SK-N-DZ (cell line): ENCODE results near the gene ARHGEF40.

Experiments used
- DNase-seq: peaks from one replicate; pipeline ENCODE4 v3.0.0-alpha.2; 2015; ENCODE audit warnings: low spot score

Gene ARHGEF40

DNA sequence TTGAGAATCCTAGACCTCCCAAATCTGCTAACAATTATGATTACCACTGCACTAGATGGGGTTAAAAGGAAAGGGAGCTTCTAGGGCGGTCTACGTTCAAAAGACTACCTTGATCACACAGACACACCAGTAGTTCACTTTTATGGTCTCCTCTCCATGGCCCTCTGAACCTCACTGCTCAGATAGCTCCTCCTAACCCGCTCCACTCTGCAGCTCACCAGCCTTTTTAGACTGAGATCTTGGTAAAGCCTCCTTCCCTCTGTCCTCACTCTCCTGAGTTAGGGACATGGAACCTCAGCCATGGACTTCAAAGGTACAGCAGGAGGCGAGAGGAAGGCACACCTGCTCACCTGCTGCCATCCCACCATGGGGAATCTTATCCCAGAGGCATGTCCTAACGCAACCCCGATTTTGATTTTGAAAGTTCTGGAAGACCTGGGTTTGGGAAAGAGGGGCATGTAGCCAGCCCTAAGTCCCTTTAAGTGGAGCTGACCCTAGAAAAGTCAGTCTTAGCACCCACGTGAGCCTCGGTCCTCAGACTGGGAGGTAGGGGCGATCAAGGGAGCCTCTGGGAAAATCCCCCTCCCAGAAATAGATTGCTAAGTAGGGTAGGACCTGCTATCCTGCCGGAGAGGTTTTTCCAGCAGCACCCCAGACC lies 27.0 kb downstream of the ARHGEF40 start:
- no peak for DNase-seq

DNA sequence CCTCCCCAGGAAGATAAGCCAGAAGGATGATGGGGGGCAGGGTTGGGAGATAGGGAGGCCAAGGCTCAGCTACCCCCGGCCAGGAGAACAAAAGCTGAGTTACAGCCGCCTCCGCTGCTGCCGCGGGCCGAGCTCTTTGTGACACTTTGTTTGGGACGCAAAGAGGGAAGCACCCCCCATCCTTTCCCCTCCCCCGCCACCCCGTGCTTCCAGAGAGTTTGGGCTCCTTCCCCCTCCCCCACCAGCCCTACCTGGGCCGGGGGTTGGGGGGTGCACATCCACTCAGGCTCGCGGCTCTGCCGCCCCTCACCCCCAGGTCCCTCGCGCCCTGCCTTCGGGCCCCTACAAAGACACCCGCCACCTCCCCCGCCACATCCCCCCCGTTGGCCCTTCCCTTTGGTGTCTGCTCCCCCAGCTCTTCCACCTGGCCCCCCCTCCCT lies 27.6 kb downstream of the ARHGEF40 start:
- DNase-seq = no peak

DNA sequence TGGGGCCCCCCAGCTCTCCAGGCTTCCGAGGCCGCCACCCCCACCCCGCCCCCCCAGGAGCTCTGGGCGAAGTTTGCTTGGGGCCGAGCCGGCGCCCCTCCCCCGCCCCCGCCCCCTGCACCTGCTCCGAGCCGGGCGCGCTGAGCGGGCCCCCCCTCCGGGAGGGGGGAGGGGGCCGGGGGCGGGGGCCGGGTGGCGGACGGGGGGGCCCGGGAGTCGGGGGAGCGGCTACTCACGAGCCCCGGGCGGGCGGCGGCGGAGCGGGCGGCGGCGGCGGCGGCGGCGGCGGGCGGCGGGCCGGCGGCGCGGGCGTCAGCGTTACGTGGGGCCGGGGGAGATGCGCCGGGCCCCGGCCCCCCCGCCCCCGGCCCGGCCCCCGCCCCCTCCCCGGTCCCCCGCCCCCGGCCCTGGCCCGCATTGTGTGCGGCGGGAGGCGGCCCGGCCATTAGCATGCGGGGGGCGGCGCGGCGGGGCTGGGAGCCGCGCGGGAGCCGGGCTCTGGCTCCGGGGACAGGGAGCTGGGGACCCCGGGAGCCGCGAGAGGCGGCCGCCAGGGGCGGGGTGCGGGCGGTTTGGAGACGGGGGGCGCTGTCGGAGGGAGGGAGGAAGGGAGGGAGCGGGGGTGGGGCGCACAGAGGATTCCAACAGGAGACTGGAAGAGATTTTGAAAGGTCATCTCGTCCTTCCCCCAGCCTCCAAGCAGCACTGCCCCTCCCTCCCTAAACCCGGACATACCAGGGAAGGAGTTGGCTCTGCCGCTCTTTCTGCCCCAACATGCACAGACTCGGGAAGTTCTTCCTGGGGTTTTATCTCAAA lies 28.2 kb downstream of the ARHGEF40 start, which contains the start of gene ZNF219:
ZNF219 (minus strand) TSS at position 580 of the 816 bp plus-strand sequence. CDS start 5,064 bp downstream, outside the sequence.
- DNase-seq = peak; percentile 59

DNA sequence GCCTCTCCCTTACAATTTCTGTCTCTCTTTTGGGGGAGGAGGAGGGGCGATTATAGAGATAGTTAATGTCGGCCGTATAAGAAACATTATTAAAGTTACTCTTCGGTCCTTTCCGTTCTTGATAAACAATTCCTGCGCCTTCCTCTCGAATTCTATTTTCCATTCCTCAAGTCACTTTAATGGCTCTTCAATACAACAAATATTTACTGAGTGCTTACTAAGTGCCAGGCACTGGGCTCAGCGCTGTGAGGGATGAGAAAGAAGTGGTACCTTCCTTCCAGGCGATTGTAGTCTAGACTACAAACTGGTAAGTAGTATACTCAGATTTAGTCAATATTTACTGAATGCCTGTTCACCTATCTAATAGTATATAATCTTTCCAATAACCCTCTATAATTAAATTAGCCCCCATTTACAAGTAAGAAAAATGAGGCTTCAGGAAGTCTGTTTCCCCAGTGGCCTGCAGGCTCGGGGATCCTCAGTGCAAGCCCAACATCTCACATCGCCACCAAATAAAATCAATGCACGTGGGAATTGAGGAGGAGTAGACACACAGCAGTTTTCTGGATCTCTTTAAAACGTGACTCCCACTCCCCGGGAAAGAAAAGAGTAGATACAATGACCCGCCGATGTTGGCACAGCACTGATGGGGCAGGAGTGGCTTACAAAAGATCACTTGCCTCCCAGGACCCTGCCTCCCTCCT lies 28.9 kb downstream of the ARHGEF40 start:
- DNase-seq = no peak

DNA sequence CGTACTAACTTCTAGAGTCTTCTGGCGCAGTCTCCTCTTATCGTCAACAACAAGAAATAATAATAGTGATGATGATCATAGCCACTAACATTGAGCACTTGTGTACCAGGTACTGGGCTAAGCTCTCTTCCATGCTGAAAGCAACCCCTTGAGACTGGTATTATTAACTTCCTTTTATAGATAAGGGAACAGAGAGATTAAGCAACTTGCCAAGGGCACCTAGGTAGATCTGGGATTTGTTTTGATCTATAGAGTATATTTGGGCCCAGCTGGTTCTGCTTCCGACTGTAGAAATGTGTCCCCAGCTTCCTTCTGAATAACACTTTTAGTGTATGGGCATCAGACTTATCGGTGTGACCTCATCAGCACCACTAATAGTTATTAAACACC lies 29.5 kb downstream of the ARHGEF40 start:
- no peak for DNase-seq

DNA sequence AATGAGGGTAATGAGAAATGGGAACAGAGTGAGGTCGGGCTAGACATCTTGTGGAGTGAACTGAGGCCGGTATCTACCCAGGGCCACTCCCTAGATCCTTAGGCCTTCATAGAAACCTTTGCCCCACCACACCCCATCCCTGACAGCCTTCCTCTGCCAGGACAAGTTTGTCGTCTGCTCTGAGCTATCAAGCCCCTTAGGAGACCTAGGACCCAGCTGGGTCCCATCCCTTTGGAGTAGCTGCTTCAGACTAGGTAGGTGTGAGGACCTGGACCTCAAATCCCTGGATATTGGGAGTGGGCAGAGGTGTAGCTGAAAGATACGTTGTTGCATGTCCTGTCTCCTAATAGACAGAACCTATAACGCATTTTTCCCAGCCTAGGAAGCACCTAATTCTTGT lies 30.8 kb downstream of the ARHGEF40 start, which contains the start of gene TMEM253:
TMEM253 (plus strand) TSS at position 136 of the 400 bp plus-strand sequence. CDS start 278 bp downstream, outside the sequence.
- DNase-seq = no peak

DNA sequence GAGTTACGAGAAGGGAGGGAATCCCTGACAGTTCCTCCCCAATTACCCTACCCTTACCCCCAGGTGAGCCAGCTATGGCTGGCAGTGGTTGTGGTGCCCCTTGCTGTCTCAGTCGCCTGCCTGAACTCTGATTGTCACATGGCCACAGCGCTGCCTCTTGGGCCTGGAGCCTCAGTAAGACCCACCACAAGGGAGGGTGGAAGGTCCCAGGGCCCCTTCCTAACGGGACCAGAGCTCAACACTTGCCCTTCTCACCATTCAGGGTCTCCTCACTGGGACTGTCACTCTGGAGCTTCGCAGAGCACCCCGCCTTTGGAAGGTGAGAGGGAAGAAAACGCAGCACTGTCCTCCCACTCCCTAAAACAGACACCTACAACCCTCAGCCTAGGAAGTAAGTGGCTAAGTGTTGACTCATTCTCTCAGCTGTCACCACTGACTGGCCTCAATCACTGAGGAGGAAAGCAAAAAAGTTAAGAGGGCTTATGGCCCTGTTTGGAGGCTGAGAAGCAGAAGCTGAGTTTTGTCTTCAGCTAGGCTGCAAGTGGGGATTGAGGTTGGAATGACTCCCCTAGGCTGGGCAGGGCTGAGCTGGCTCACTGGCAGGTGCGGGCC lies 31.8 kb downstream of the ARHGEF40 start:
- DNase-seq = no peak

DNA sequence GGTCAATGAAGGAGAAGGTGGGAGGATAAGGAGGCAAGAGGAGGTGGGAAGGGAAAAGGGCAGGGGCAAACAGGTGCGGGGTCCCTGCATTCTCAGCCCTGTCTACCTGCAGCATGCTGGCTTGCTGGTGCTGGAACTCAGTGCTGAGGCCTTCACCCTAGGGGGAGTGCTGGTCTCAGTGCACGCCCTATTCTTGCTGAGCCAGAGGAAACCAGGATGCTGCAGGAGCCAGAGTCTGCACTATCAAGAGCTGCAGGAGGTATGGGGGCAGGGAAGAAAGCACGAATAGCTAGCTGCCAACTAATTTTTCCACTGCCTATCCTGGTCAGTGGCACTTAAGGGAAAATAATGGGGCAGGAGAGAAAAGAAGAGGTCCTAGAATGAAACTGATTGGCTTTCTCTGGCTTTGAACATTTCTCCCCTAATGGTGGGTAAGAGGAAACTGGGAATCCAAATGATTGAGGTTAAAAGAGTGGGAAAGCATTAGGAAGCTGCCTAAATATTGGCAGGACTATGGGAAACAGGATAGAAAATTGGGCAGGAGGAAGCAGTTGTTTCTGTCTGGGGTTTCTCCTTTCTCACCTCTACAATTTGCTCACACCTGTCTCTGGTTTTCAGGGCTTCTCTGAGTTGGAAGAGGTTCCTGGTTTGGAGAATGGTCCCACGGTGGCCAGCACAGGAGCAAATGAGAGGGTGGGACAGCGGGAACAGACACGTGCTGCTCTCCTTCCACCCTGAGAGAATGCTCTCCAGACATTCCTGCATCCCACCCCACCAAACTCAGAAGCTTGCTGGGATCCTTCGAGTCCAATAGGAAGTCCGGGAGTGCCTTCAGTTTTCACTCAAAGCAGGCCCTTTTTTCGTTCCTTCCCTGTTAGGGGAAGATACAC lies 32.7 kb downstream of the ARHGEF40 start:
- no peak for DNase-seq

DNA sequence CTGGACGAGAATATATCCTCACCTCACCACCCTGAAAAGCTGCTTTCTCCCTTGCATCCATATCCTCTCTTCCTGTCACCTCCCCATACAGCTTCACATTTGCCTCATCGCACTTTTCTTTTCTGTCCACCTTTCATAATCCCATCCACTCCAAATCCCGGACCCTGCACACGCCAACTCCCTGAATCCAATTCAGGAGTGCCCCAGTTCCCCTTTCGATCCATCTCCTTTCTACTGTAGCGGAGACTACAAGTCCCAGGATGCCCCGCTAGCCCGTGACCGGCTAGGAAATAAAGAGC lies 33.3 kb downstream of the ARHGEF40 start:
- DNase-seq = no peak

DNA sequence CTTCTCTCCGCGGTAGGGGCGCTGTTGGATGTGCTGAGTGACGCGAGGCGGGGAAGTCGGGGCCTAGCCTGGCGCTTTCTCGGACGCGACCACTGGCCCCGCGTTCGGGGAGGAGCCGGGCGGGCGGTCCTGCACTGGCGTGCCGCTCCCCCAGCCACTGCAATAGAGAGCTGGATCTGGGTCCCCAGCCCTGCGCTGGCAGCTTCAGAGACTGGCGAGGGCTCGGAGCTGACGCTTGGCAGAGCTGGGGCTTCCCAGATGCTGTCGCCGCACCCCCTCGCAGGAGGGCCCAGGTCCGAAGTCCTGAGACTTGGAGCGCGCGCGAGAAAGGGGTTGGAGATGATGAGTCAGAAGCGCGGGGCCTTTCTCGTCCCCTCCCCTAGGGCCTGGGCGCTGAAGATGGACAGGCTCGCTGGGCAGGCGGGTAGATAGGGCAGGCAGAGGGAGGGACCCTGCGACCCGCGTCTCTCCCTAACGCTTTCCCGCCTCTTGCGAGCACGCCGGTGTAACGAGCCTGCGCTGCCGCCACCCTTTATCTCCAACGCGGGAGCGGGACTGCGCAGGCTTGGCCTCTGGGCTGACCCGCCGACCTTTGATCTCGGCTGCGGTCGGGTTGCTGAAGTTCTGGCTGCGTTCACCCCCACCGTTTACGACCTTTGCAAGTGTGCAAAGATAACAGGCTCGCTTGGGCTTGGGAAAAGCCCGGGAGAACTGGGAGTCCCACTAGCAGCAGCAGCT lies 33.8 kb downstream of the ARHGEF40 start:
- DNase-seq = peak; percentile 96

DNA sequence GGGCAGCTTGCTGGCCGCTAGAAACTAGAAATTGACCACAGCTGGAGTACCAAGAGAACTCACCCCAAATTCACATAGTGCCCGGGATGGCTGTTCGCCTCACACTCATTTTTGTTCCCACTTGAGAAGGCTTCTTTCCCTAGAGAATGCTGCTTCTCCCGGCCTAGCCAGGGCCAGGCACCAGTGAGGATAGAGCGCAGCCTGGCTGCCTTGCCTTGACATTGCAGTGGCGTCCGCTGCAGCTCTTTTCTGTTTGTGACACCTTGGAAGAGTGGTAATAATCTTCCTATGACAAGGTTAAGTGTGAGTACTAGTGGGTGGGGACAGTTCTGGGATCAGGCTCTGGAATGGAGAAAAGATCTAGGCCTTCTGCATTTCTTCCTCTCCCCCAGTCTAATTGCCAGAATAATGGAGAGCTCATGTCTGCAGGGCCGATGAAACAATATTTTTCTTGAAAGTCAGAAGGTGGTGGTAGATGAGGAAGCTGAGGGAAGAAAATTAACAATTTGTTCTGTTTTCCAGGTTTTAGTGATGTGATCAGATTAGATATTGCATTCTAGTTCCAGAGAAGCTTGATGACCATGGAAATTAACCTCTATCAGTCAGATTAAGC lies 34.5 kb downstream of the ARHGEF40 start:
- DNase-seq = peak; percentile 84

DNA sequence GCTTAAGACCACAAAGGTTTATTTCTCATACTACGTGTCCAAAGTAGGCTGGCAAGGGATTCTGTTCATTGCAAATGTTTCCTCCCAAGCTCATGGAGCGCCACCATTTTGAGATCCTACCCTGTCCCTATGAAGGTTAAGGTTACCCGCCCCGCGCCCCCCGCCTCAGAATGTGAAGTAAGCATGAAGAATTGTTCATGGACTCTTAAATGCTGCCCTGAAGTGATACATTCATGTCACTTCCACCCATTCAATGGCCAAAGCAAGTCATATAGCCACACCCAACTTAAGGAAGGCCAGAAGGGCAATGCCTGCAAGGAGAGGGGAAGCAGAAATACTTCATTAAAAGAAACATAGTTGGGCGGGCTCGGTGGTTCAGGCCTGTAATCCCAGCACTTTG lies 35.0 kb downstream of the ARHGEF40 start:
- no peak for DNase-seq

DNA sequence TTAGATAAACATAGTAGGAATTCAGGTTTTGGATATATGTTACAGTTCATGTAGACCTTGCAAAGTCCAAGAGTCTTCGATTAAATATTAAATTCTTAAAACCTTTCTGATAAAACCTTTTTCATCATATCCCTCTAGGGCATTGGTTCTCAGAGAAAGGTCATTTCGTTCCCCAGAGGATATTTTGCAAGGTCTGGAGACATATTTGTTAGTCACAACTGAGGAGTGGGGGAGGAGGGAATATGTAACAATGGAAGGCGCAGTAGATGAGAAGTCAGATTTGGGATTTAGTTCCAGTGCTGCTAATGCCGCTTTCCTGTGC lies 36.0 kb downstream of the ARHGEF40 start:
- DNase-seq = no peak

DNA sequence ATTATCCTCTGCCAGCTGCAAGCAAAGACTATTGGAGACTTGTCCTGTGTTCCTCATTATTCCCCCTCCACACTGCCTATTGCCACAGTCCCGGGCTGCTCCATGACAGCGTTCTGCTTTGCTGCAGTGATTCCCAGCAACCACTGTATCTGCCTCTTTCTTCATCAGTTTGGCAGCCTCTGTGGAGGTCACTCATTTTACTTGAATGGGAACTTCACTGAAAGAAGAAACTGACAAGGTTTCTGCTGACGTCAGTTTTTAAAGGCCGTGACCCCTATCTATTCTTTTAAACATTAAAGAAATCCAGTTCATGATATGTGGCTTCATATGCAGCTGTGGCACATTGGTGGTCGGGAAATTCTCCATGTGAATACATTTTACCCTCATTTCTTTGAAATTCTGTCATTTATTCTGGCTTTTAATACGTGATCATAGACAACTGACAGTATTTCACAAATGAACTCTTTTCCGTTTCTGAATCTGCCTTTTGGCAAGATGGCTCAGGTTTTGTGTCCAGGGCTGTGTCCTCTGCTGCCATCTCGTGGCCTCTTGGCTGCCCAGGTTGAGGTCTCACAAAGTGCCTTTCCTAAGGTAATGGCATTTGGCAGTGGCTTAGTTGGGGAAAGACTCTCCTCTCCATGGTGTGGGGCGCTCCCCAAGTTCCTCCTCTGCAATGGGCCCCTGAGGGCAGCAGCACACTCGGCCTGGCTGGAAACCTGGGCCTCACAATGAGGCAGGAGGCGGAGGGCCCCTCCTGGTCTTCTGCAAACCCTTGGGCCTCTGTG lies 36.6 kb downstream of the ARHGEF40 start:
- DNase-seq = peak; percentile 77

DNA sequence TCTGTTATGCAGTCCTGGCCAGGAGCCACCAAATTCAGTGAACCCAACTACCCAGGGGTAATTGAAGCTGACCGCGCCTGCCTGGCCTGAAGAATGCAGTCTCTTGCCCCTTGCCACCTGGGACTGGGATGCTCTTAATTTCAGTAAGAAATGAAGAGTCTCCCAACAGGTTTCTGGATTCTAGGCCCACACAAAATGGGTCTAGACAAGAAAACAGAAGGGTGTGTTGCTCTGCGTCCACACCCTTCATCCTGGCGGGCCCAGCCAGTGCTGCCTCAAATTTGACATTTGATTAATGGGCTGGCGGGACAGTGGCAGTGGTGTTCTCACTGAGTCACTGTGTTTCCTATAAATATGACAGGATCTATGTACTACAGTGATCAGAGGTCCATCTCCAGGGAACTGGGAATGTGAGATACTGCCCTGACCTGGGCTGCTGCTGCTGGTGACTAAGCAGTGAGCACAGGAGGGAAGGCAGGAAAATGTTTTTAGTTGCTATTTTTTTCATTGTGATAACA lies 37.2 kb downstream of the ARHGEF40 start:
- DNase-seq = no peak

DNA sequence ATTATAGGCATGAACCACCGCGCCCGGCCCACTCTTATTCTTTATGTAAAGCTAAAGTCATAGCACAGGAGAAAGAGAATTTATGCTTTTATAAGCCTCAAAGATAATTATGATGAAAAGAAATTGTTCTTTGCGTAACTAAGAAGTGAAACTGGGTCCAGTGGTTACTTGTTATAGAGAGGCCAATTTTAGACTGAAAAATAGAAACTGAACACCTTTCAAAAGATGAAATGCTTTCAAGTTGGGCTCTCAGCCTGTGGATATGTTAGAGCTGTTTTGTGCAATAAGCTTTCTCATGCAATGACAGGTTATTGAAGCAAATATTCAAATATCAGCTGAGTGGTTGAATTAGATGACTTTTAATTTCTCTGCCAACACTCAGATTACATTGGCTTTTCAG lies 38.7 kb downstream of the ARHGEF40 start:
- no peak for DNase-seq

DNA sequence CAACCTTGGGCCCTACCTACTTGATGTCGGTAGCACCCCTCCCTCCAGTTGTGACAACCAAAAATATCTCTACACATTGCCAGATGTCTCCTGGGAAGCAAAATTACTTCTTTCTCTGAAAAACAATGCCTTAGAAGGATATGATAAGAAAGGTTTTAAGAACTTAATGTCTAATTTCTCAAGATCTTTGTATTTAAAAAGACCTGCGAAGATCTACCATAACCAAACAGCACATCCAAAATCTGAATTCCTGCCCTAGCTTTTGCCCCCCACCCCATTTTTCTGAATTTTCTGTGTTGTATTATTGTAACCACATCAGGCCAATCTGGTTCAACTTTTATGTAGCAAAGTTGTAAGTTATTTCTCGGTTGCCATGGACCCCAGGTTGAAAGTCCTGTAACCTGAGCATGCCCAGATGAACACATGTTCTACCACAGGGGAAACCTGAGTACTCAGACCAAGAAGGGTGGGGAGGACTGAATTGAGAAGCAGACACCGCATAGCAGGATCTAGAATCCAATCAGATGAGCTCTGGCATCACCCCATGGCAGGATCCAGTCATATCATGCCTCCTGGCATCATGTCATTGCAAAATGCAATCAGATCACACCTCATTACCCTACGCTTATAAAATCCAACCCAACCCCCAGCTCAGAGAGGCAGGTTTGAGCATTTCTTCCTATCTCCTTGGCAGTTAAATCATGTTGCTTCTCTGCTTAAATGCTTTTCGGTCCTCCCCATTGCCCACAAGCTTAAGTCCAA lies 39.5 kb downstream of the ARHGEF40 start:
- no peak for DNase-seq

DNA sequence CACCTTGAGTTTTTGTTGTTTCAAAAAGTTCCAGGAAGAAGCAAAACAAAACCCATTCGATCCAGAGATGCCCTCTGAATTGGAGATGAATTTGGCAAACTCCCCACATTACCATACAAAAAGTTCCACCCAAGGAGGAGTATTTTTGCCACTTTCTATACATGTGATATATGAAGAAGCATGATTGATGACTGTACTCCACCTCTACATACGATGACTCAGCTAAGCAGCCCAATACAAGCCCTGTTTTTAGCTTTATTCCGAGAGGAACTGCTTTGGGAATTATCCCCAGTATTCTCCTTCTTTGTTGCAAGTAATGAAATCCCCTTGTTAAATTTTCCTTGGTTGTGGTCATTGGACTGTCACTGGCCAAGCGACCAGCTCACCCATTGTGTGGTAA lies 42.2 kb downstream of the ARHGEF40 start:
- no peak for DNase-seq
